GM23248 (cell line): ENCODE measurements around the gene ACVRL1.

Source experiments
- EZH2 ChIP-seq: fragments of 200-600 bp; sonication (generic); IDR thresholded peaks from 2 replicates; pipeline ENCODE4 v1.6.1; 2018; ENCODE audit warnings: antibody characterized with exemption, mild to moderate bottlenecking; ENCODE audit not compliant: insufficient read depth, poor library complexity, severe bottlenecking
- EZH2phosphoT487 ChIP-seq: fragments of 200-600 bp; sonication (generic); IDR thresholded peaks from 2 replicates; pipeline ENCODE4 v1.6.1; 2018; ENCODE audit warnings: antibody characterized with exemption, moderate library complexity, mild to moderate bottlenecking, low read depth; ENCODE audit not compliant: insufficient read depth

GRCh38 chr12:51921017-51921725 is 13.9 kb downstream of the ACVRL1 start:
- no peak for TF ChIP-seq EZH2
- no peak for TF ChIP-seq EZH2phosphoT487
